Activated CD8-positive, alpha-beta memory T cell treated with anti-CD3 and anti-CD28 coated beads, Interleukin-2, amount 50 U/mL, for 24 hours (primary cell): ENCODE results near the gene PPP3CA.
"Not testable (repeated sequence)": the region's sequence is repeated elsewhere in the genome, so short reads cannot be mapped to it uniquely, and the experiment has no call there.

Source experiments
- DNase-seq: peaks from one replicate; pipeline ENCODE4 v3.0.0-alpha.2; 2020; ENCODE audit errors: extremely low read depth

Gene PPP3CA

DNA sequence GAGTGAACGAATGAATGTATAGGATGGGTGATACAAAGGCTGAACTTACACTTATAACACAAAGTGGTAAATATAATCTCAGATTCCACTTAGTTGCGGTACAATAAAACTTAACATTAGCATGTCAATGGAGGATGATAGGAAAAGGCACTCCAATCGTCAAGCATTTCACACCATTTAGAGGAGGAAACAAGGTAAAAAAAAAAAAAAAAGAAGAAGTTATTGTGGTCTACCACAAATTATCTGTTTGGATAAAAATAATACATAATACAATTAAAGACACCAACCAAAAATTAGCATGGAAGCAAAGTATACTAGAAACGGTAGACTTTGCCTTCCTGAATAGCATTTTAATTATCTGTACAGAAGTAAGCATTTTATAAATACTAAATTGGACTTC lies 205.5 kb downstream of the PPP3CA start:
- DNase-seq: no peak

DNA sequence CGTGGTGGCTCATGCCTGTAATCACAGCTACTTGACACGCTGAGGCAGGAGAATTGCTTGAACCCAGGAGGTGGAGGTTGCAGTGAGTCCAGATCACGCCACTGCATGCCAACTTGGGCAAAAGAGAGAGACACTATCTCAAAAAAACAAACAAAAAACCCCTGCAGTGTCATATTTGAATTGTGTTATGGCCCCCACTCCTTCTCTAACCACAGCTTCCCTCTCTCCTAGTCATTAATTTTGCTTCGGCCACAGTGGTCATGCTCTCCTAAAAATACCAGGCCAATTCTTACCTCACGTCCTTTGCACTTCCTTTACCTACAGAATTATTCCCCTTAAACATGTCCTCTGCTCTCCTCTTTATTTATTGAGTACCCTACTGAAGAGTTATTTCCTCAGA lies 206.1 kb downstream of the PPP3CA start:
- no peak for DNase-seq

DNA sequence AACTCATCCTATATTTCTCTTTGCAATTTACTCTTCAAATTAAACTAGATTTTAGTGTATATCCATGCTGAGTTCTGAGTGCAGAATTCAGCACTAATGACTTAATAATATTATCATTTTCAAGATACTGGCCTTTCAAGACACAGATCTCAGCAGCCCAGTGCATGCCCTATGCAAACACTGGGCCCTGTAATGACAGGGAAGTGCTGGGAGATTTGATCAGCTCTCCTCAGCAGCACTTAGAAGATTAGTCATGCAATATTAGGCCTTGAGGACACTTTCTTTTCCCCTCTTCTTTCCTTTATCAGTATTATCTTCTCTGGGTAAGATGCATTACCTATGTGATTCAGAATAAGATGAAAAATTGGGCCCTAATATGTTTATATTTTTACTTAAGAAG lies 207.1 kb downstream of the PPP3CA start:
- DNase-seq: no peak

DNA sequence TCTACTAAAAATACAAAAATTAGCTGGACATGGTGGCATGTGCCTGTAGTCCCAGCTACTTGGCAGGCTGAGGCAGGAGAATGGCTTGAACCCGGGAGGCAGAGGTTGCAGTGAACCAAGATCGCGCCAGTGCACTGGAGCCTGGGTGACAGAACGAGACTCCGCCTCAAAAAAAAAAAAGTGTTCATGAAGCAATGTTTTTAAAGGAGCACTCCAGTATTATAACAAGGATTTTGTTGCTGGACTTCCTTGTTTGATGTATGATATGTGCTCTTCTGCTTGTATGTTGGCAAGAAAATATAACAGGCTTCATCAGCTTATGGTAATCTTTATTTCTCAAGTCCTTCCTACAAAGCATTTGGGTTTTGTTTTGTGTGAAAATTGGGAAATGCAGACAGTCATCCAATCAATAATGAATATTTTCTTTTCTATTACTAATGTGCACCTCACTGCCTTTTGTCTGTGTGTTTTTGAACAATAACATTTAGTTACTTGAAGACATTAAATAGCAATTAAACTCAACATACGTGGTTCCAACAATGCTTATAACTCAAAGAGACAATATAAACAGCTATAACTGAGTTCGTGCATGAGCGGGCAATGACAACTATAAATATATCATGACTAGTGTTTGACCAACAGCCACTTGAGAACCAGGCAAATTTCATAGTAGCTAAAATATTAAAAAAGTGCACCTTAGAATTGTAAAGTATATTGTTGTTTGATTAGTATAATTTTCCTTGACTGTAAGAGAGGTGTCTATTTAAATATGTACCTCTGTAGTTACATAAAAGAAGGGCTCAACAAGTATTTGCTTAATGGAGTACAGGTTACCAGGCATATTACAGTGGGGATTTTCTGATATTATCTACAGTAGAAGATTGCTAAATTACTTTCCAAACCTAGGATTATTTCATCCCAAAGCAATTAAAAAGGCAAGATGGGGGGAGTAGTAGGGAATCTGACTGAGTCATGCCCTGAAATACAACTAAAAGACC lies 210.7 kb downstream of the PPP3CA start:
- no peak for DNase-seq

DNA sequence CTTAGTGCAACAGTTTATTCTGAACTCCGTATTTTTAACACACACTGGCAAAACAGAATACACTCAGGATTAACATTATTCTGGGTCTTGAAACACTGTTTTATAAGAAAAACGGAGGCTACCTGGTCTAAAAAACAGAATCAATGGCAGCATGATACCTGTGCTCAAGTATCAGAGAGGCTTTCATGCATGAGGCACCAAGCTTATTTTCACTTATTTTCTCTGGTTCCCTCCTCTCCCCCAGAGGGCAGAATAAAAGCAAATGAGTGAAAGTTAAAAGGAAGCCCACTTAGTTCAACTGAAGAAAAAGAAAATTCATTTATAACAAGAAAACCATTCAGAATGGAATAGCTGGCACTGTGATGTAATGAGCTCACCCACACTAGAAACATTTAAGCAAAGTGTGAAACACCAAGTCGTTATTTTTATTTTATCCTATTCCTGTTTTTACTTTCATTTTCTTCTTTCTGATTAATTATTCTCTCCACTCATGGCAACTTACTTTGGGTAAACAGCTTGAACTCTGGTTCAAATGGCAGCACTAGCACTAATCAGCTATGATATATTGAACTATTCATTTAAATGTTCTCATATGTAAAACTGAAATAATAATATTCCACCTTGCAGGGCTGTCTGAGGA lies 211.8 kb downstream of the PPP3CA start:
- no peak for DNase-seq

DNA sequence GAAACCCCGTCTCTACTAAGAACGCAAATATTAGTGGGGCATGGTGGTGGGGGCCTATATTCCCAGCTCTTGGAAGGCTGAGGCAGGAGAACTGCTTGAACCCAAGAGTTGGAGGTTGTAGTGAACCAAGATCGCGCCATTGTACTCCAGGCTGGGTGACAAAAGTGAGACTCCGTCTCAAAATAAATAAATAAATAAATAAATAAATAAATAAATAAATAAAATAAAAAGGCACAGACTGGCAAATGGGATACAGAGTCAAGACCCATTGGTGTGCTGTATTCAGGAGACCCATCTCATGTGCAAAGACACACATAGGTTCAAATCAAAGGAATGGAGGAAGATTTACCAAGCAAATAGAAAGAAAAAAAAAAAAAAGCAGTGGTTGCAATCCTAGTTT lies 216.3 kb downstream of the PPP3CA start:
- not testable (repeated sequence) for DNase-seq

DNA sequence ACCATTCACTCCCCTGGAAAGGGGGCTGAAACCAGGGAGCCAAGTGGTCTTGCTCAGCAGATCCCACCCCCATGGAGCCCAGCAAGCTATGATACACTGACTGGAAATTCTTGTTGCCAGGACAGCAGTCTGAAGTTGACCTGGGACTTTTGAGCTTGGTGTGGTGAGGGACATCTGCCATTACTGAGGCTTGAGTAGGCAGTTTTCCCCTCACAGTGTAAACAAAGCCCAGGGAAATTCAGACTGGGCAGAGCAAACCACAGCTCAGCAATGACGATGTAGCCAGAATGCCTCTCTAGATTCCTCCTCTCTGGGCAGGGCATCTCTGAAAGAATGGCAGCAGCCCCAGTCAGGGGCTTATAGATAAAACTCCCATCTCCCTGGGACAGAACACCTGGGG lies 218.4 kb downstream of the PPP3CA start:
- not testable (repeated sequence) for DNase-seq

DNA sequence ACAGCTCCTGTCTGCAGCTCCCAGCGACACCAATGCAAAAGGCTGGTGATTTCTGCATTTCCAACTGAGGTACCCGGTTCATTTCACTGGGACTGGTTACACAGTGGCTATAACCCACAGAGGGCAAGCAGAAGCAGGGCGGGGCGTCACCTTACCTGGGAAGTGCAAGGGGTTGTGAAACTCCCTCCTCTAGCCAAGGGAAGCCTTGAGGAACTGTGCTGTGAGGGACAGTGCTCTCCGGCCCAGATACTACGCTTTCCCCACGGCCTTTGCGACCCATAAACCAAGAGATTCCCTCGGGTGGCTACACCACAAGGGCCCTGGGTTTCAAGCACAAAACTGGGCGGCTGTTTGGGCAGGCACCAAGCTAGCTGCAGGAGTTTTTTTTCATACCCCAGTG lies 218.9 kb downstream of the PPP3CA start:
- no peak for DNase-seq

DNA sequence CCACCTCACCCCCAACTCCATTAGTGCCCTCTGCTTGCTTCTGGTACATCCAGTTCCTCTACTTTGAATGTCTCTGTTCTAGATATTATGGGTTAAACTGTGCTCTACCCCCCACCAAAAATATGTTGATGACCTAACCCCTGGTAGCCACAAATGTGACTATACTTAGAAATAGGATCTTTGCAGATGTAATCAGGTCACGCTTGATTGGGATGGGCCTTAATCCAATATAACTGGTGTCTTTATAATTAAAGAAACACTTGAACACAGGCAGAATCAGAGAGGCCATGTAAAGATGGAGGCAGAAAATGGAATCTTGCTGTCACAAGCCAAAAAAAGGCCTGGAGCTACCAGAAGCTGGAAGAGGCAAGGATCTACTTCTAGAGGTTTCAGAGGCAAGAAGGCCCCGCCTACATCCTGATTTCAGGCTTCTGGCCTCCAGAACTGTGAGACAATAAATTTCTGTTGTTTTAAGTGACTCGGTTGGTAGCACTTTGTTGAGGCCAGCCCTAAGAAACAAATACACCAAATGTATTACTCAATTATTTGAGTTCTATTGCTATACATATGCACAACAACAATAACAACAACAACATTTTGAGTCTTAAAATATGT lies 220.0 kb downstream of the PPP3CA start:
- DNase-seq: no peak

DNA sequence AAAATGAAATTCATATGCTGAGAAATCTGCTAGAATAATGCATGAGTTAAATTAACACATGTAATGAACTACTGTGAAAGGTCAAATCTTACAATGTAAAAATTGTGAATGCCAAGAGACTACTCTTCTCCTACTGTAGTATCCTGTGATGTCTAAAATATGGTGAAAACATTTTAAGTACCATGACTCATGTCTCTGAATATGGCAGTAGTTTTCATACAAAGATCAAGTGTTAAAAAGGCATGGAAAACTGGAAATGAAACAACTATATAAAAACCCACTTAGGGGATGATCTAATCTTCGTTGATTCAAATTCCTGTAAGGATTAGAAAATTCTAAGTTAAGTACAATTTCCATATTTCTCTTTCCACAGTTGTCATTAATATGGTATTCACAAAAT lies 221.3 kb downstream of the PPP3CA start:
- no peak for DNase-seq

DNA sequence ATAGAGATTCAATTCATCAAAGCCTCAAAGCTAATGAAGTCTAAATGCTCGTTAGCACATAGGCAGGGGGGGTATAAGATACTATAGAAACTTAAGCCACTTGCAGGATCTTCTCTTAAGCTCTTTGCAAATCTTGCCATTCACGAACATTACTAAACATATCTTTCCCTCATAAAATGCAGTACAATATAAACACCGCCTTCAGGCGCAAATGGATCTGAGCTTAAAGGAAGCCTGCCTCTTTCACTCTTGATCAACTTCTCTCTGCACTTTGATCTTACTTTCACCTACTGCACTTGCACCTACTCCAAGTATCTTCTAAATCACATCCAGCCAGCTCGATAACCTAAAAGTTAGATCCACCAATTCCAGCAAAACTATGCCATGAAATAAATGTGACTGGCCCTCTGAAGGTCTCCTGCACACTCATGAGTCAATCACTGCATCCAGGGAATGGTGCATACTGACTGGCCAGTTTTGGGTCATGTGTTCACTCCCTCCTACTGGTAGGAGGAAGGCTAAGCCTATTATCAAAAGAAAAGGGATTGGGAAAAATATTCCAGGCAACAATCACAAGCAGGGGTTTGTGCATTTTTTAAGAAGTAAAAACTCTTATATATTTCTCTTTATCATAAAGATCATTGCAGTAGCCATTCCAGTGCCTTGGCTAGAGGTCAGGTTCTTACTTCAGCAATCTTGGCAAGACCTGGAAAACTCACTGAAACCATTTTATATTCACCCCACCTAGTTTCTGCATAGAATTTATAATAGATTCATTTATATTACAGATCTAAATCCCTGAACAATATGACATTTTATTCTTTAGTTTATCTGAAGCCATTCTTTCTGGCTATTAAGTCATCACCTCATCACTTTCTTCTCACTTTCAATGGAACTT lies 222.0 kb downstream of the PPP3CA start:
- no peak for DNase-seq

DNA sequence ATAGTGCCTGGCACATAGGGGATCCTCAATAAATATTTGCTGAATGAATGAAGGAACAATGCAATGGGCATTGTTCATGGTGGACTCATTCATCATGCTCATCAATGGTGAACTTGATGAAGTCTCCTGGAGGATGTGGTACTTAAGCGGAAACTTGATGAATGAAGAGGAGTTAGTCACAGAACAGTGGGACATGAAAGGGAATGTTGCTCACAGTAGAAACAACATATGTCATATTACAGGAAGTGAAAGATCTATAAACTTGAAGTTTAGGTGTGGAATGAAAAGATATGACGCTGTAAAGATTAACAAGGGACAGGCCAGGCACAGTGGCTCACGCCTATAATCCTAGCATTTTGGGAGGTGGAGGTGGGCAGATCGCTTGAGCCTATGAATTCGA lies 224.1 kb downstream of the PPP3CA start:
- no peak for DNase-seq

DNA sequence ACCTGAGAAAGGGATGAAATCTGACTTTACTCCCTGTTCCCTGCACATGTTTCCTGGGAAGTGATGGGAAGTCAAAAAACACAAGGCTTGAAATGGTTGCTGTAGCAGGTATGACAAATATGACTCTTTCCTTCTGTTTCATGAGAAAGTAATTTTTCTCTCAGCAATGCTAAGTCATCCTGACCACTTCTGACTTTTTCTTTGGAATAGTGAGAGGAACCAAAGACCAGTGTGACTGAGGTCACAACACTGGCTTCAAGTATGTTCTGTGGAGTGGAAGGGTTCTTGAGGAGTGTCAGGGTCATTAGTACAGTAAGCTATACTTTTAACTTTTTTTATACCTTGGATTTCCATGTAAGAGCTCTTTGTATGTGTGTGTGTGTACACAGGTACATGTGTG lies 225.3 kb downstream of the PPP3CA start:
- DNase-seq: no peak

DNA sequence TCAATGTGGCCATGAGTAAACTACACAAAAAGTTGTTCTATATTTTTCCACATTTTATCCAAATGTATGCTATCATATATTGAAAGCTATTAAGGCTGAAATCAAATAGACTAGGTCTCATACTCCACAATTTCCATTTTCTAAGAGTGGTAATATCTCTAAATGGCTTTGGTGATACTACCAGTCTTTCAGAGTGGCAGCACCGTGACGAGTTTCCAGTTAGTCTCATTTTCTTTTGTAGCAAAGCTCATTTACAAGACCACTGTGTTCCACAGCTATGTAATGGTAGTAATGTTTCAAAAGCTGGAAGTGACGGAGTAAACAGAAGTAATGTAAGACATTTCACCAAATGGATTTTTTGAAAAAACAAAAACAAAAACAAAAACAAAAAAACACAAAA lies 228.2 kb downstream of the PPP3CA start:
- no peak for DNase-seq

DNA sequence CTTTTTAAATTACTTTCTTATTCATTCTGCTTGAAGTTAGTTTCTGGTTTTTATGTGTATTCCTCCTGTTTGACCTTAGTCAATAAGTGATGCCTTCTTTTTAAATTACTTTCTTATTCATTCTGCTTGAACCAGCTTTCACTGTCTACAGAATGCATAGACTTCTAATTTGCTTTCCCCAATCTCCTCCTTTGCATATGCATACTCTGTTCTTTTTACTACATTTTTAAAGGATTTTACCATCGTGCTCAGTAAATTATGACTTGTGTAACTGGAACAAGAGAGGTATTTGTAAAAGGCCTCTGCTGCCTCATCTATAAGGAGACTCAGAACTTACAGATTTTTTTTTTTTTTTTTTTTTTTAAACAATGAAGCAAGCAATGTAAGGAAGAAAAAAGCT lies 228.7 kb downstream of the PPP3CA start:
- DNase-seq: no peak

DNA sequence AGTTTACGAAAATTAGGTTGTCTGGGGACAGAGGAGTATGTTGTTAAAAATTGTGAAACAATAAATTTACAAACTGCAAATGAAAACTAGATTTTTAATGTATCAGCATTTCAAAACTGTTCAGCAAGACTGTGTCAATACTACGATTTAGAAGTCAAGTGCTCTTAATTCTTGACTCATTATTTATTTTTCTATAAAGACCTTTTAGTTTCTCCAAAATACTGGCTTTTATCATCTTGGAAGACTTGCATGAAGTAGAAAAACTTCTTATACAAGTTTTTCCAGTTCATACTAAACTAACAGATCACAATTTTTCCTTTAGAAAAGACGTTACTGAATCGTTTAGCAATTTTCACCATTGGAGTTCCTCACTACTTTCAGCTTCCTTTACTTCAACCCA lies 231.4 kb downstream of the PPP3CA start:
- no peak for DNase-seq

DNA sequence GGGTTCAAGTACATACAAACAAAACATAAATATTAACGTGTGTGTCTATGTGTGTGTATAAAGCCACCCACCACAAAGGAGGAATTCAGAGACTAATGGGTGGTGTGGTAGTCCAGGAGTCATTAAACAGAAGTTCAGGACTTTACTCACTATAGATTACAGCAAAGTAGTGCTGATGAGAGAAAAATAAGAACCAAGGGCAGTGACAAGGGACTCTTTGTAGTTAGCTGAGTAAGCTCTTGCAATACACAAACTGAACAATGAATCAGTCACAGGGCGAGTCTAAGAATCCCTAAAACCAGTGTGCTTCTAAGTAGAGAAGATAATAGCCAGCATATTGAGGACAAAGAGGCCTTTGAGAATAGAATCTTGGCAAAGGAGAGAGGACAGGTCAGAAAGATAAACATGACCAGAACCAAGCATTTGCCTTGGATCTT lies 232.4 kb downstream of the PPP3CA start:
- no peak for DNase-seq

DNA sequence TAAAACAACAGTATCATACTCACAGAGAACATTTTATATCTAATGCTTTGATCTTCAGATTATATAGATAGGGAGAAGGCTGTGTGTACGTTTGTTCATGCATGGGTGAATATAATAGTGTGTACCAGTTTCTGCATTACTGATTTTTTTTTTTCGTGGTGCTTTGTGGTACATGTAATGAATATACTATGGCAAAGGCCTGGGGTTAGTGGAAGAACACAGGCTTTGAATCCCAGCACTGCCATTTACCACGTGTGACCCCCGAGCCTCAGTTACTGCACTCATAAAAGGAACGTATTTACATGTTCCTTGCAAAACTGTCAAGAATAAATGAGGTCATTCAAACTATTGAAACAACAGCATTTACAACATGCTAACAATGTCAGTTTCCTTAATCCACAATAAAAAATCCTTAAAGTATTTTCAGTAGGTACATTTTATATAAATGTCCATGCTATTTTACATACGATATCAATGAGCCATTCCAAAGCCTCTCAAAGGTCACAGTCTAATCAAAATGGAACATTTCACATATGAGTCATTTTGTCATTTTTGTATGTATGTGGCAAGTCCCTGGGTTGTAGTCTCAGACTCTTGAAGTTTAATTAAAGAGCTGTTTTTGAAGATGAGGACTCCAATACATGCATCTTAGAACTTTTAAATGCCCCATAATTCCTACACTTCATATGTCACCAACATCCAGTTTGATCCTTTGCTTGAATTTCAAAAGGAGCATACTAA lies 242.8 kb downstream of the PPP3CA start:
- DNase-seq: no peak

DNA sequence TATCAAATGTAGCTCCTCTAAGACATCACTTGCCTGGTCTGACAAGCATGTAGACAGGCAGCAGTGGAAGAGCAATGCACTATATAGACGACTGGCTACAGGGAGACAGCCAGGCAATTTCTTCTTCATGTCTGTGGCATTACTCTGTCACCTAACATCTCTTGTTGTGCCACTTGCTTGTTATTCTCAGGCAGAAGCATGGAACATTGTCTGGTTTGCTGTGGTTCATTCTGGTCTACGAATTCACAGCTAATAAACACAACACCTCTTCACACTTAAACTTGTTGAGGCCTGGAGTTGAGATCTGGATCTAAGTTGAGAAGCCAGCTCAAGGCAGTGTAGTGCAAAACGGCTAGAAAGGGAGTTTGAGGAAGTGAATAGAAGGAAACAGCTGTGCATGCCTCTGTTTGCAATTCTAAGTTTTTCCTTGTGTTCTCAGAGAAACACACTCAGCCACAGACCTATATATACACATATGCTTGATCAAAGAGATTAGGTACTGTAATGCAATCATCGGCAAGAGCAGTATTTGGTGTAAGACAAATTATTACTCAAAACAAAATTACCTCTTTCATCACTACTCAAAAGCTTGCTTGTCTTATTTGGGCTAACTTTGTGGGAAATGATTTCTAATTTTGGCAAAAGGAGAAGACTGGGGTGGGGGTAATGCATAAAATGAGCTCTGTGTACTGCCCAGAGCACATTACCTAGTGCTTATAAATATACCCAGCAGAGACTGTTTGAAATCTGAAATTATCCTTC lies 243.8 kb downstream of the PPP3CA start:
- no peak for DNase-seq

DNA sequence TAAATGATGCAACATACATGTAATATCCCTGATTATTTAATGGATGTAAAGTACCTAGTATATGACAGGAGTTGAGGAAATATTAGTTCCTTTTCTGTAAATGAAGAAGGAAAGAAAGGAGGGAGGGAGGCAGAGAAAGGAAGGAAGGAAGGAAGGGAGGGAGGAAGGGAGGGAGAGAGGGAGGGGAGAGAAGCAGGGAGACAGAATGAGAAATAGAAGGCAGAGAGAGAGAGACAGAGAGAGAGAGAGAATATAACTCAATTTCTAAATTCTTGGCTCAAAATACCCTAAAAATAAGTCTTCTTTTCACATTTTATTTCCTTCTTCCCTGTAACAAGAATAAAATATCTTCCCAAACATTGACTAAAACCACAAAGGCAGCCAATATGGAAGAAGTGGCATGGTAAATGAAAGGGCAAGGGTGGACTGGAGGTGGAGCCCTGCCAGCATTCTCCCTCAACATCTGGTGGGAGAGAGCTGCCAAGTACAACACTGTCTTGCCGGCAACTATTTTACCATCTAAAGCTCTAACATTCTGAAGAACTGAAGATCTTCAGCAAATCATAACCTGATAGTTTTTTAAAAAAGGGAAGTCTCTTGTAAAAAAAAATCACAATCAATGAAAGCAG lies 245.1 kb downstream of the PPP3CA start:
- no peak for DNase-seq
